ENCODE data around the gene TMEM108.

TMEM108 gene

GRCh38 chr3:133161656-133162055, 123.5 kb downstream of the TMEM108 start:
- DNase-seq (ENCODE audit: low read depth in 3 of 3, low spot score in 1 of 3): no peak

- no peak for DNase-seq (ENCODE audit: low read depth in 3 of 3, low spot score in 1 of 3)
Observed at GRCh38 chr3:133162265-133162664, 124.1 kb downstream of the TMEM108 start.

GRCh38 chr3:133162670-133163305, 124.6 kb downstream of the TMEM108 start:
- DNase-seq (ENCODE audit: low read depth in 3 of 3, low spot score in 1 of 3): no peak

- no peak for DNase-seq (ENCODE audit: low read depth in 3 of 3, low spot score in 1 of 3)
Observed at GRCh38 chr3:133167340-133168024, 129.3 kb downstream of the TMEM108 start.

- DNase-seq (ENCODE audit: low read depth in 3 of 3, low spot score in 1 of 3): no peak
Observed at GRCh38 chr3:133168025-133168401, 129.8 kb downstream of the TMEM108 start.

- no peak for DNase-seq (ENCODE audit: low read depth in 3 of 3, low spot score in 1 of 3)
Observed at GRCh38 chr3:133169331-133170068, 131.3 kb downstream of the TMEM108 start.

- no peak for DNase-seq (ENCODE audit: low read depth in 3 of 3, low spot score in 1 of 3)
Observed at GRCh38 chr3:133171831-133172230, 133.6 kb downstream of the TMEM108 start.

- DNase-seq (ENCODE audit: low read depth in 3 of 3, low spot score in 1 of 3): no peak
Observed at GRCh38 chr3:133181392-133182150, 143.4 kb downstream of the TMEM108 start.

GRCh38 chr3:133187870-133188379, 149.7 kb downstream of the TMEM108 start:
- no peak for DNase-seq (ENCODE audit: low read depth in 3 of 3, low spot score in 1 of 3)

GRCh38 chr3:133188996-133189395, 150.8 kb downstream of the TMEM108 start:
- no peak for DNase-seq (ENCODE audit: low read depth in 3 of 3, low spot score in 1 of 3)

- DNase-seq (ENCODE audit: low read depth in 3 of 3, low spot score in 1 of 3): no peak
Observed at GRCh38 chr3:133189893-133190292, 151.7 kb downstream of the TMEM108 start.

- no peak for DNase-seq (ENCODE audit: low read depth in 3 of 3, low spot score in 1 of 3)
Observed at GRCh38 chr3:133191818-133192217, 153.6 kb downstream of the TMEM108 start.

GRCh38 chr3:133192363-133192945, 154.3 kb downstream of the TMEM108 start:
- no peak for DNase-seq (ENCODE audit: low read depth in 3 of 3, low spot score in 1 of 3)

GRCh38 chr3:133192967-133193366, 154.8 kb downstream of the TMEM108 start:
- DNase-seq (ENCODE audit: low read depth in 3 of 3, low spot score in 1 of 3): no peak

- DNase-seq (ENCODE audit: low read depth in 3 of 3, low spot score in 1 of 3): no peak
Observed at GRCh38 chr3:133196527-133196926, 158.3 kb downstream of the TMEM108 start.

GRCh38 chr3:133197619-133198018, 159.4 kb downstream of the TMEM108 start:
- DNase-seq (ENCODE audit: low read depth in 3 of 3, low spot score in 1 of 3): no peak

- DNase-seq (ENCODE audit: low read depth in 3 of 3, low spot score in 1 of 3): no peak
Observed at GRCh38 chr3:133206921-133207320, 168.7 kb downstream of the TMEM108 start.

- DNase-seq (ENCODE audit: low read depth in 3 of 3, low spot score in 1 of 3): no peak
Observed at GRCh38 chr3:133208184-133208583, 170.0 kb downstream of the TMEM108 start.

- no peak for DNase-seq (ENCODE audit: low read depth in 3 of 3, low spot score in 1 of 3)
Observed at GRCh38 chr3:133209871-133210550, 171.8 kb downstream of the TMEM108 start.

GRCh38 chr3:133210656-133211055, 172.5 kb downstream of the TMEM108 start:
- DNase-seq (ENCODE audit: low read depth in 3 of 3, low spot score in 1 of 3): no peak
